A549 (cell line): ENCODE measurements around the gene SPEF1. TPM values are rescaled to one million over a fixed set of nuclear protein-coding genes. Genes with fewer than 3 reads are reported as not detected.

ENCODE experiments used
- ATAC-seq, 2 experiments: fragments of 200-7000 bp in 1 of 2; fragments of >200 bp in 1 of 2; cut with Nextera tagmentation in 1 of 2; cut with Tn5 transposase in 1 of 2; 3 replicates each; pipeline versions ENCODE4 v1.8.0 to v1.9.1; 2018 to 2020; ENCODE audit warnings: mild to moderate bottlenecking in 1 of 2, moderate library complexity in 1 of 2
- CTCF ChIA-PET: fragments of 300-600 bp; sonication (Branson Sonifier 250); formaldehyde crosslinking; extraction: SDS; loops from one replicate; lab custom pipeline; 2021; ENCODE audit warnings: antibody characterized with exemption, inconsistent platforms; lab: Yijun Ruan, JAX
- POLR2A ChIA-PET: fragments of 350-600 bp; formaldehyde crosslinking; extraction: SDS; loops from one replicate; lab custom pipeline; 2021; ENCODE audit warnings: antibody characterized with exemption, inconsistent platforms; lab: Yijun Ruan, JAX
- DNase-seq, 2 experiments: peaks; one replicate each; pipeline versions ENCODE4 v3.0.0 to v3.0.0-alpha.2; 2011 to 2016; ENCODE audit warnings: low read depth in 1 of 2, low spot score in 1 of 2
- FAIRE-seq: peaks from 2 replicates; lab custom pipeline; 2011; peaks lifted over from hg19 to GRCh38; lab: Jason Lieb, UNC
- H3K27ac ChIP-seq, 2 experiments: fragments of >200 bp; sonication (Bioruptor Twin); formaldehyde crosslinking; 3 replicates each; pipeline ENCODE4 v1.5.1; 2016 to 2017
- H3K4me1 ChIP-seq: fragments of >200 bp; sonication (Bioruptor Twin); formaldehyde crosslinking; 3 replicates; pipeline ENCODE4 v1.6.1; 2016
- H3K4me2 ChIP-seq: fragments of >200 bp; sonication (Bioruptor Twin); formaldehyde crosslinking; 3 replicates; pipeline ENCODE4 v1.6.1; 2016
- H3K4me3 ChIP-seq: fragments of >200 bp; sonication (Bioruptor Twin); formaldehyde crosslinking; 3 replicates; pipeline ENCODE4 v1.5.1; 2016
- H3K9me3 ChIP-seq: fragments of >200 bp; sonication (Bioruptor Twin); formaldehyde crosslinking; 3 replicates; pipeline ENCODE4 v1.6.1; 2016
- CBX2 ChIP-seq: fragments of 200-600 bp; sonication (generic); IDR thresholded peaks from 2 replicates; pipeline ENCODE4 v1.6.1; 2016; ENCODE audit warnings: low read depth, mild to moderate bottlenecking, borderline replicate concordance
- CEBPB ChIP-seq, 2 experiments: fragments of >200 bp in 1 of 2; sonication (Bioruptor Twin) in 1 of 2; formaldehyde crosslinking in 1 of 2; IDR thresholded peaks; 2 replicates each; pipeline ENCODE4 v1.6.1; 2012 to 2016
- CHD2 ChIP-seq: fragments of 150-350 bp; IDR thresholded peaks from 2 replicates; pipeline ENCODE4 v1.6.1; 2014; ENCODE audit warnings: low read length; ENCODE audit not compliant: partially characterized antibody
- CHD4 ChIP-seq: fragments of 200-600 bp; sonication (generic); IDR thresholded peaks from 2 replicates; pipeline ENCODE4 v1.6.1; 2016; ENCODE audit warnings: antibody characterized with exemption, mild to moderate bottlenecking, borderline replicate concordance
- EHF ChIP-seq: fragments of 250-450 bp; sonication (Bioruptor Pico); IDR thresholded peaks from 2 replicates; pipeline ENCODE4 v1.5.0; 2020; ENCODE audit warnings: mild to moderate bottlenecking
- ESRRA ChIP-seq: fragments of 150-350 bp; IDR thresholded peaks from 2 replicates; pipeline ENCODE4 v1.6.1; 2014; ENCODE audit warnings: mild to moderate bottlenecking, low read length, borderline replicate concordance
- FOSB ChIP-seq: fragments of 250-450 bp; sonication (Bioruptor Pico); IDR thresholded peaks from 2 replicates; pipeline ENCODE4 v1.5.0; 2020; ENCODE audit warnings: mild to moderate bottlenecking, moderate library complexity
- FOSL2 ChIP-seq, 2 experiments: fragments of 450-650 bp in 1 of 2; fragments of >200 bp in 1 of 2; sonication (Bioruptor Twin) in 1 of 2; formaldehyde crosslinking; IDR thresholded peaks; 2 replicates each; pipeline versions ENCODE4 v1.5.0 to v1.6.1; 2016 to 2020; ENCODE audit warnings: mild to moderate bottlenecking in 1 of 2, moderate library complexity in 1 of 2
- FOXS1 ChIP-seq: fragments of 250-450 bp; sonication (Bioruptor Pico); IDR thresholded peaks from 2 replicates; pipeline ENCODE4 v1.5.0; 2020; ENCODE audit warnings: mild to moderate bottlenecking, moderate library complexity
- HEYL ChIP-seq: fragments of 250-450 bp; sonication (Bioruptor Pico); IDR thresholded peaks from 2 replicates; pipeline ENCODE4 v1.8.0; 2021; ENCODE audit warnings: mild to moderate bottlenecking, moderate library complexity
- JUN ChIP-seq, 2 experiments: fragments of >200 bp; sonication (Bioruptor Twin); formaldehyde crosslinking; IDR thresholded peaks; 2 replicates in 1 of 2; 3 replicates in 1 of 2; pipeline ENCODE4 v1.6.1; 2016 to 2017
- MAFK ChIP-seq: fragments of 450-650 bp; IDR thresholded peaks from 2 replicates; pipeline ENCODE4 v1.6.1; 2014; ENCODE audit not compliant: partially characterized antibody
- NR3C1 ChIP-seq: fragments of >200 bp; sonication (Bioruptor Twin); formaldehyde crosslinking; IDR thresholded peaks from 3 replicates; pipeline ENCODE4 v1.6.1; 2017
- RAD21 ChIP-seq, 2 experiments: fragments of >200 bp in 1 of 2; sonication (Bioruptor Twin) in 1 of 2; formaldehyde crosslinking in 1 of 2; IDR thresholded peaks in 1 of 2; conservative IDR thresholded peaks in 1 of 2; 2 replicates in 1 of 2; 3 replicates in 1 of 2; pipeline ENCODE4 v1.6.1; 2012 to 2018; ENCODE audit warnings: inconsistent platforms in 1 of 2
- RCOR1 ChIP-seq: fragments of 150-350 bp; IDR thresholded peaks from 2 replicates; pipeline ENCODE4 v1.6.1; 2014; ENCODE audit warnings: antibody characterized with exemption, low read length, low read depth
- SMC3 ChIP-seq: fragments of >200 bp; sonication (Bioruptor Twin); formaldehyde crosslinking; IDR thresholded peaks from 3 replicates; pipeline ENCODE4 v1.6.1; 2018; ENCODE audit warnings: inconsistent platforms
- WGBS: methylation state at CpG from one replicate; pipeline ENCODE4 v1.1.6; 2017; ENCODE audit errors: missing lambda C conversion rate; 5-methylcytosine and 5-hydroxymethylcytosine counted together
- polyA plus RNA-seq, 4 experiments: library from polyadenylated mRNA; depleted of rRNA in 3 of 4; stranded (reverse); fragments of >200 nt; fragmentation: RNase III in 1 of 4; extraction: RNeasy Plus Mini Kit Qiagen cat#74134 plus additional on column Dnase treatment in 1 of 4; gene quantifications; 2 replicates in 3 of 4; 3 replicates in 1 of 4; pipeline ENCODE4 v1.2.3, GENCODE V29; 2011 to 2017
- TF ChIP-seq, protein P1 (sequence below): fragments of 250-450 bp; sonication (Bioruptor Pico); IDR thresholded peaks from 2 replicates; pipeline ENCODE4 v1.5.0; 2021; ENCODE audit warnings: mild to moderate bottlenecking, moderate library complexity, borderline replicate concordance
- TF ChIP-seq, protein P2 (sequence below): fragments of >200 bp; sonication (Bioruptor Twin); formaldehyde crosslinking; IDR thresholded peaks from 3 replicates; pipeline ENCODE4 v1.5.1; 2016

SPEF1 gene
- polyA plus RNA-seq, 2 of the 4 experiments (the other 2 are of a cell fraction), result 0.41 to 1.3 TPM

DNA sequence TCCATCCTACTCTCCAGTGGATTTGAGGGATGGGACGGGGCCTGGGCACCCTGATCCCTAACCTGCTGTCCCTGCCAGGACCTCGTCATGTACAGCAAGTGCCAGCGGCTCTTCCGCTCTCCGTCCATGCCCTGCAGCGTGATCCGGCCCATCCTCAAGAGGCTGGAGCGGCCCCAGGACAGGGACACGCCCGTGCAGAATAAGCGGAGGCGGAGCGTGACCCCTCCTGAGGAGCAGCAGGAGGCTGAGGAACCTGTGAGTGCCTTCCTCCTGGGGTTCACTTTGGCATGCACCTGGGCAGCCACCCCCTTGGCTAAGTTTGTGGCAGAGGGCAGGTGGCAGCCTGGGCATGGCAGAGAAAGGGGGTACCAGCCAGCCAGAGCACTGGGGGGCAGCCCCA, 20.6 kb upstream of the SPEF1 start (continued):
- TF ChIP-seq, protein P1, sequence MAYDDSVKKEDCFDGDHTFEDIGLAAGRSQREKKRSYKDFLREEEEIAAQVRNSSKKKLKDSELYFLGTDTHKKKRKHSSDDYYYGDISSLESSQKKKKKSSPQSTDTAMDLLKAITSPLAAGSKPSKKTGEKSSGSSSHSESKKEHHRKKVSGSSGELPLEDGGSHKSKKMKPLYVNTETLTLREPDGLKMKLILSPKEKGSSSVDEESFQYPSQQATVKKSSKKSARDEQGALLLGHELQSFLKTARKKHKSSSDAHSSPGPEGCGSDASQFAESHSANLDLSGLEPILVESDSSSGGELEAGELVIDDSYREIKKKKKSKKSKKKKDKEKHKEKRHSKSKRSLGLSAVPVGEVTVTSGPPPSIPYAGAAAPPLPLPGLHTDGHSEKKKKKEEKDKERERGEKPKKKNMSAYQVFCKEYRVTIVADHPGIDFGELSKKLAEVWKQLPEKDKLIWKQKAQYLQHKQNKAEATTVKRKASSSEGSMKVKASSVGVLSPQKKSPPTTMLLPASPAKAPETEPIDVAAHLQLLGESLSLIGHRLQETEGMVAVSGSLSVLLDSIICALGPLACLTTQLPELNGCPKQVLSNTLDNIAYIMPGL (CRISPR knock-in tag), result no peak
- TF ChIP-seq MAFK (no peak), RCOR1 (no peak), CBX2 (no peak)
- TF ChIP-seq, all 56 proteins: peak for 0

DNA sequence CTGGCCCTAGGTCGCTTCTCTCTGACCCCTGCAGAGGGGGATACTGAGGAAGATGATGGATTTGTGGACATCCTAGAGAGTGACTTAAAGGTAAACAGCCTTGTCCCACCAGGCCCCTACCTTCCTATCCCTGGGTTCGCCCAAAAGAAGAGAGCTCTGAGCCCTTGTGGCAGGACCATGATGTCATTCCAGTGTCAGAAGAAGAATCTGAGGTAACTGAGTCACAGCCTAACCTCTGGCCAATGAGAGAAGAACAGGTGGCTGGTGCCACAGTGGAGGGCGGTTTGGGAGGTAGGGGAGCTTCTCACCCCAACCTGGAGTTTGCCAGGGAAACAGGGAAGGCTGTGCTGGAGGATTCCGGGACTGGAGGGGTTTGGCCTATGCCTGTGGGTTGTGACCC, 20.1 kb upstream of the SPEF1 start:
- DNase-seq (no peak), ATAC-seq (no peak), FAIRE-seq (no peak)
- H3K27ac ChIP-seq, result peak overlapping the region in 1 of 2 experiments; percentile 95; a peak in 3 of 6 replicates
- TF ChIP-seq, protein P2, sequence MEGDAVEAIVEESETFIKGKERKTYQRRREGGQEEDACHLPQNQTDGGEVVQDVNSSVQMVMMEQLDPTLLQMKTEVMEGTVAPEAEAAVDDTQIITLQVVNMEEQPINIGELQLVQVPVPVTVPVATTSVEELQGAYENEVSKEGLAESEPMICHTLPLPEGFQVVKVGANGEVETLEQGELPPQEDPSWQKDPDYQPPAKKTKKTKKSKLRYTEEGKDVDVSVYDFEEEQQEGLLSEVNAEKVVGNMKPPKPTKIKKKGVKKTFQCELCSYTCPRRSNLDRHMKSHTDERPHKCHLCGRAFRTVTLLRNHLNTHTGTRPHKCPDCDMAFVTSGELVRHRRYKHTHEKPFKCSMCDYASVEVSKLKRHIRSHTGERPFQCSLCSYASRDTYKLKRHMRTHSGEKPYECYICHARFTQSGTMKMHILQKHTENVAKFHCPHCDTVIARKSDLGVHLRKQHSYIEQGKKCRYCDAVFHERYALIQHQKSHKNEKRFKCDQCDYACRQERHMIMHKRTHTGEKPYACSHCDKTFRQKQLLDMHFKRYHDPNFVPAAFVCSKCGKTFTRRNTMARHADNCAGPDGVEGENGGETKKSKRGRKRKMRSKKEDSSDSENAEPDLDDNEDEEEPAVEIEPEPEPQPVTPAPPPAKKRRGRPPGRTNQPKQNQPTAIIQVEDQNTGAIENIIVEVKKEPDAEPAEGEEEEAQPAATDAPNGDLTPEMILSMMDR, result no peak
- no peak for TF ChIP-seq CEBPB (IDR thresholded peaks at IDR 0.05)
- TF ChIP-seq FOSL2 (IDR thresholded peaks at IDR 0.05), result no peak
- TF ChIP-seq FOSL2 (CRISPR knock-in tag; IDR thresholded peaks at IDR 0.05), result no peak
- TF ChIP-seq FOXS1 (CRISPR knock-in tag), result no peak
- TF ChIP-seq CHD4, result no peak
- TF ChIP-seq NR3C1, result no peak
- no peak for TF ChIP-seq SMC3
- no peak for TF ChIP-seq EHF (CRISPR knock-in tag)
- TF ChIP-seq CHD2, result no peak
- no peak for TF ChIP-seq FOSB
- CTCF ChIA-PET, result interaction anchor here (1.2 to 1.3 kb wide), 3 partner anchors 52 to 99 kb away, joined by 3 to 4 read pairs (median 3); no protein-coding TSS in a partner anchor
- 90% methylated on average over 4 of the region's 4 CpGs for WGBS
- H3K9me3 ChIP-seq, result peaks cover 4% of the 10 kb centered on the region
- H3K4me2 ChIP-seq, result no peak overlapping the region
- POLR2A ChIA-PET, result no interaction called here
- peaks cover 73% of the 10 kb centered on the region for H3K4me1 ChIP-seq
- no peak overlapping the region for H3K4me3 ChIP-seq

GRCh38 chr20:3800878-3801260, 19.6 kb upstream of the SPEF1 start:
- CTCF ChIA-PET, result interaction anchor here (1.2 to 1.9 kb wide), 4 partner anchors 53 to 99 kb away, joined by 3 to 8 read pairs (median 4); no protein-coding TSS in a partner anchor
- H3K9me3 ChIP-seq, result no peaks in the 10 kb centered on the region; the same call in 1 of the 3 replicates
- no peak overlapping the region for H3K4me3 ChIP-seq
- no peak for FAIRE-seq
- TF ChIP-seq HEYL (CRISPR knock-in tag) (no peak), RAD21 (conservative IDR thresholded peaks at IDR 0.05 in 1 of 2, IDR thresholded peaks at IDR 0.05 in 1 of 2) (no peak), JUN (IDR thresholded peaks at IDR 0.05) (peak in 1 of 2 experiments; percentile 10; a peak in 1 of 5 replicates), ESRRA (no peak)
- H3K4me2 ChIP-seq, result no peak overlapping the region
- ATAC-seq, result no peak
- no peak for DNase-seq
- POLR2A ChIA-PET, result interaction anchor here (1.2 kb wide), 1 partner anchor 11 kb away, joined by 3 read pairs; no protein-coding TSS in a partner anchor
- H3K4me1 ChIP-seq, result peaks cover 69% of the 10 kb centered on the region
- WGBS, result 91% methylated on average over 8 of the region's 8 CpGs
- H3K27ac ChIP-seq, result peak overlapping the region in 1 of 2 experiments; percentile 98; a peak in 3 of 6 replicates
